Cardiac muscle cell (in vitro differentiated cells and primary cell): Measurements from ENCODE around the gene TFIP11. TPM values are rescaled to one million over a fixed set of nuclear protein-coding genes. Genes with fewer than 3 reads are reported as not detected.

Experiments
- DNase-seq, 2 donors: peaks; one replicate each; pipeline versions ENCODE4 v3.0.0 to v3.0.0-alpha.2; 2010 to 2017; ENCODE audit warnings: low read depth in 1 of 2, low spot score in 1 of 2
- H3K27ac ChIP-seq: fragments of 200-600 bp; sonication (generic); 2 replicates; pipeline ENCODE4 v1.5.1; 2016
- H3K27me3 ChIP-seq: fragments of 200-600 bp; sonication (generic); 2 replicates; pipeline ENCODE4 v1.6.0; 2016; ENCODE audit warnings: control low read depth
- H3K36me3 ChIP-seq: fragments of 200-600 bp; sonication (generic); 2 replicates; pipeline ENCODE4 v1.5.1; 2016; ENCODE audit warnings: control low read depth
- H3K4me1 ChIP-seq: fragments of 200-600 bp; sonication (generic); 2 replicates; pipeline ENCODE4 v1.8.1; 2017; ENCODE audit warnings: low read depth, mild to moderate bottlenecking, mixed run types
- H3K4me3 ChIP-seq: fragments of 200-600 bp; sonication (generic); 2 replicates; pipeline ENCODE4 v1.5.1; 2016; ENCODE audit warnings: mild to moderate bottlenecking
- H3K9me3 ChIP-seq: fragments of 200-600 bp; sonication (generic); 2 replicates; pipeline ENCODE4 v1.5.1; 2017; ENCODE audit warnings: low read depth, mild to moderate bottlenecking, control low read depth
- polyA plus RNA-seq: library from polyadenylated mRNA; unstranded; fragments of >200 nt; fragmentation: Nextera tagmentation; extraction: Ambion mirVana; gene quantifications from 2 replicates; pipeline ENCODE4 v1.2.1, GENCODE V29; 2016
- total RNA-seq: library from RNA; depleted of rRNA; stranded (reverse); fragments of >200 nt; gene quantifications from 2 replicates; pipeline ENCODE4 v1.2.3, GENCODE V29; 2016
- TF ChIP-seq, protein P1 (sequence below): IDR thresholded peaks from 2 replicates; pipeline ENCODE4 v1.5.1; 2012; ENCODE audit warnings: low read depth, mild to moderate bottlenecking, low read length

TFIP11 gene
- total and polyA plus RNA-seq, 2 experiments from 2014 or later, result 24.6 to 25.5 TPM

DNA sequence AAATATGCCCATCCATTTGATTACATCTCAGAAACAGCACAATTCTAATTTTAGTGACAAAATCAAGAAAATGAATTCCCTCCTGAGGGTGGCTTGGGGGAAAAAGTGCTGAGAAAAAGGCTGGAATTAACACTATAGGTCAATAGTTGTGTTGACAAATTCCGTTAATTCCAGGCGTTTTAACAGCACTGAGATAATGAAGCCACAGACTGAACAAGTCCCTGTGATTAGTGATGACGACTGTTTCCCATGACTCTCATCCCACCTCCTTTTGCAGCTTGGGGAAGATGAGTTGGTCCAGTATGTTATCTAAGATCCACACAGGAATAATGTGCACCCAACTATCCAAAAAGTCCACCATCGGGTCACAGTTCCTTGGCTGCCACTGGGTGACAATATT, 15.8 kb downstream of the TFIP11 start:
- no peaks in the 10 kb centered on the region for H3K27me3 ChIP-seq
- no peak for DNase-seq
- H3K4me1 ChIP-seq, result no peaks in the 10 kb centered on the region
- TF ChIP-seq, protein P1, sequence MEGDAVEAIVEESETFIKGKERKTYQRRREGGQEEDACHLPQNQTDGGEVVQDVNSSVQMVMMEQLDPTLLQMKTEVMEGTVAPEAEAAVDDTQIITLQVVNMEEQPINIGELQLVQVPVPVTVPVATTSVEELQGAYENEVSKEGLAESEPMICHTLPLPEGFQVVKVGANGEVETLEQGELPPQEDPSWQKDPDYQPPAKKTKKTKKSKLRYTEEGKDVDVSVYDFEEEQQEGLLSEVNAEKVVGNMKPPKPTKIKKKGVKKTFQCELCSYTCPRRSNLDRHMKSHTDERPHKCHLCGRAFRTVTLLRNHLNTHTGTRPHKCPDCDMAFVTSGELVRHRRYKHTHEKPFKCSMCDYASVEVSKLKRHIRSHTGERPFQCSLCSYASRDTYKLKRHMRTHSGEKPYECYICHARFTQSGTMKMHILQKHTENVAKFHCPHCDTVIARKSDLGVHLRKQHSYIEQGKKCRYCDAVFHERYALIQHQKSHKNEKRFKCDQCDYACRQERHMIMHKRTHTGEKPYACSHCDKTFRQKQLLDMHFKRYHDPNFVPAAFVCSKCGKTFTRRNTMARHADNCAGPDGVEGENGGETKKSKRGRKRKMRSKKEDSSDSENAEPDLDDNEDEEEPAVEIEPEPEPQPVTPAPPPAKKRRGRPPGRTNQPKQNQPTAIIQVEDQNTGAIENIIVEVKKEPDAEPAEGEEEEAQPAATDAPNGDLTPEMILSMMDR, result no peak
- peaks cover 64% of the 10 kb centered on the region for H3K36me3 ChIP-seq
- no peak overlapping the region for H3K4me3 ChIP-seq
- H3K9me3 ChIP-seq, result no peaks in the 10 kb centered on the region
- no peak overlapping the region for H3K27ac ChIP-seq

DNA sequence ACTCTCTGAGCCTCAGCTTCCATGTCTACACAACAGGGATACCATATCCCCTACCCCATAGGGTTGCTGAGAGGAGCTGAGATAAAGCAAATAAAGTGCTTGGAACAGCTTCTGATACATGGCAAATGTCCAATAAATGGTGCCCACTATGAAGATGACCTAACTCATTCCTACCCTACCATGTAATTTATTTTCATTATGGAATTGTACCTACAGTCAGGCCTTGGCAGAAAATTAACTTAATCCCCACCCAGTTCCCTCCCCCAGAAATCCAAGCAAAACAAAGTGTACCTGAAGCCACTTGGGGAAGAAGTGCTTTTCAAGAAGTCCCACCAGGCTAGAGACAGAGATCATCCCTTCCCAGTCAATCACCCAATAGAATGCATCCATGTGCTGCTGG, 17.8 kb downstream of the TFIP11 start:
- Histone ChIP-seq H3K4me3 (no peak overlapping the region), H3K27me3 (no peaks in the 10 kb centered on the region), H3K36me3 (peaks cover 61% of the 10 kb centered on the region), H3K27ac (no peak overlapping the region), H3K9me3 (no peaks in the 10 kb centered on the region), H3K4me1 (no peaks in the 10 kb centered on the region)
- TF ChIP-seq, protein P1, result no peak
- no peak for DNase-seq

DNA sequence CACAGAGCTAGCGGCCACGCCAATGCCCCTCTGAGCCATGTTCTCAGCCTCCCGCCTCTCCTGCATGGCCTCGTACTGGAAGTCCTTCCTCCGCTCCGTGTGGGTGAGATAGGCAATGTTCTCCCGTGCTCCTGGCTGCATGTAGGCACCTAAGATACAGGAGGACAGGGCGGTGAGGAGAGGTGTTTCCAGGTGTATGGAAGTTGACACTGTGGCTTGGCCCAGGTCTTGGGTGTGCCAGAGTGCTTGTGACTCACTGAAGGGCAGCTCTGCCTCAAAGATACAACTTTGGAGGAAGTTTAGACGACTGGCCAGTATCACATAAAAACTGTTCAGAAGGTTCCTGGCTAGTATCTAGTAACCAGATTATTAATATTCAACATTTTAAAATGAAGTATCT, 20.1 kb downstream of the TFIP11 start:
- no peaks in the 10 kb centered on the region for H3K4me1 ChIP-seq
- no peak overlapping the region for H3K27ac ChIP-seq
- no peaks in the 10 kb centered on the region for H3K9me3 ChIP-seq
- no peak for DNase-seq
- TF ChIP-seq, protein P1, result no peak
- H3K4me3 ChIP-seq, result no peak overlapping the region
- H3K27me3 ChIP-seq, result no peaks in the 10 kb centered on the region
- peaks cover 65% of the 10 kb centered on the region for H3K36me3 ChIP-seq

DNA sequence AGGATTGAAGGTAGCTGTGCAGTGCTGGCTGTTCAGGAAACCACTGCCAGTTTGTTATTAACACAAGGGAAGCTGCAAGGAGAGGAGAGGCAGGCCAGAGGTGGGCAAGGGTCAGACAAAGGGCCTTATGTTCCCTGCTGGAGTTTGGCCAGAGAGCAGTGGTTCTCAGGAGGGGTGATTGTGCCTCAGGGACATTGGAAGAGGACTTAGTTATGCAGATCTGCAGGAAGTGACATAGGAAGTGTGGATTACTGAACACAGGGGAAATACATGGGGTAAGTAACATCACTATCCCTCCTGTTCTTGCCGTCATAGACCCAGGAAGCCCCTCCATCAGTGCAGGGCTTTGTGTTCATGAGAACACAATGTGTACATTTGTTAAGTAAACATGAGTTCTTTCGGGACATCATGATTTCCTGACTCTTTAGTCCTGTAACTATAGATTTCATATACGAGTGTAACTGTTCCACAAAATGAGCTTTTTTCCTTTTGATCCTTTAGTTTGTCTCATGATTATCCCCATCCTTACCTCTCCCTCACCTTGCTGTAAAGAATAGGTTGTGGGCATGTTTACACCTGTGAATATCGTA, 22.7 kb downstream of the TFIP11 start:
- no peaks in the 10 kb centered on the region for H3K9me3 ChIP-seq
- TF ChIP-seq, protein P1, result no peak
- peaks cover 50% of the 10 kb centered on the region for H3K36me3 ChIP-seq
- no peaks in the 10 kb centered on the region for H3K27me3 ChIP-seq
- peaks cover 2% of the 10 kb centered on the region for H3K4me1 ChIP-seq
- no peak for DNase-seq
- H3K27ac ChIP-seq, result no peak overlapping the region
- H3K4me3 ChIP-seq, result no peak overlapping the region

DNA sequence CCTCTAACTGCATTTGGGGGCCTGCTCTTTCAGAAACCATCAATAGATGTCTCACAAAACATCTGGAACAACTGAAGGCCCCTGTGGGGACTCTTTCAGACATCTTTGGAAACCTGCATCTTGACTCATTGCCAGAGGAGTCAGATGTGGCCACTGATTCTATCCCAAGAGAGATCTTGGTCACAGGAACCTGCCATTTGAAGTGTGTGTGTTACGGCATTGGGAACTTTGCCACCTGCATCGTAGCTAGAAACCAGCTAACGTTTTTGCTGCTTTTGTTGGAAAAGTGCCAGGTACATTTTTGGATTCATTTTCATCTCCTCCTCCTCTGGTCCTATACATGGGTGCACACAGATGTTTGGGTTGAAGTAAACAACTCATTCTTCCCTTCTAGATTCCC, 24.3 kb downstream of the TFIP11 start:
- Histone ChIP-seq H3K9me3 (no peaks in the 10 kb centered on the region), H3K27ac (no peak overlapping the region), H3K4me1 (peaks cover 6% of the 10 kb centered on the region), H3K4me3 (no peak overlapping the region), H3K27me3 (no peaks in the 10 kb centered on the region), H3K36me3 (peaks cover 38% of the 10 kb centered on the region)
- DNase-seq, result no peak
- TF ChIP-seq, protein P1, result no peak

DNA sequence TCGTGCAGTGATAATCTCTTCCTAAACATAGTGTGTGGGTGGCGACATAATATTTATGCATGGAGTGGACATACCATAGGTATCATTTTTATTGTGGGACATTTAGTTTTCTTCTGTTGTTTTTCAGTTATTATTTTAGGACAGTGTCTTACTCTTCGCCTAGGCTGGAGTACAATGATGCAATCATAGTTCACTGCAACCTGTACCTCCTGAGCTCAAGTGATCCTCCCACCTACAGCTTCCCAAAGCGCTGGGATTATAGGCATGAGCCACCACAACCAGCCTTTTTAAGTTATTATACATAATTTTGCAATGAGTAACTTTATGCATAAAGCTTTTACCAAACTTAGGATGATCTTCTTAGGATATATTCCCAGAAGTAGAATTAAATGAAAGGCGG, 25.9 kb downstream of the TFIP11 start:
- Histone ChIP-seq H3K4me3 (no peak overlapping the region), H3K36me3 (peaks cover 26% of the 10 kb centered on the region), H3K27ac (no peak overlapping the region)

More for the DNA sequence above, 25.9 kb downstream of the TFIP11 start:
- Histone ChIP-seq H3K27me3 (no peaks in the 10 kb centered on the region), H3K4me1 (peaks cover 11% of the 10 kb centered on the region), H3K9me3 (no peaks in the 10 kb centered on the region)
- TF ChIP-seq, protein P1, result no peak
- DNase-seq, result no peak
